Peyer's patch (tissue), 4 donors: ENCODE measurements around the gene SGTA.

Experiments used
- POLR2A ChIP-seq, 2 donors: fragments of 450-650 bp; IDR thresholded peaks; one replicate each; pipeline ENCODE4 v1.5.1; 2017; ENCODE audit warnings: antibody characterized with exemption in 2 of 2, mild to moderate bottlenecking in 2 of 2, moderate library complexity in 2 of 2
- TF ChIP-seq, protein P1 (sequence below), 6 experiments: fragments of 450-650 bp in 4 of 6; fragments of 200-600 bp in 2 of 6; sonication (generic) in 1 of 6; IDR thresholded peaks; one replicate each; pipeline ENCODE4 v1.5.1; 2017 to 2019; ENCODE audit warnings: antibody characterized with exemption in 6 of 6, mild to moderate bottlenecking in 3 of 6, moderate library complexity in 1 of 6

GRCh38 chr19:2755448-2755705, 27.7 kb downstream of the SGTA start:
- TF ChIP-seq, protein P1, sequence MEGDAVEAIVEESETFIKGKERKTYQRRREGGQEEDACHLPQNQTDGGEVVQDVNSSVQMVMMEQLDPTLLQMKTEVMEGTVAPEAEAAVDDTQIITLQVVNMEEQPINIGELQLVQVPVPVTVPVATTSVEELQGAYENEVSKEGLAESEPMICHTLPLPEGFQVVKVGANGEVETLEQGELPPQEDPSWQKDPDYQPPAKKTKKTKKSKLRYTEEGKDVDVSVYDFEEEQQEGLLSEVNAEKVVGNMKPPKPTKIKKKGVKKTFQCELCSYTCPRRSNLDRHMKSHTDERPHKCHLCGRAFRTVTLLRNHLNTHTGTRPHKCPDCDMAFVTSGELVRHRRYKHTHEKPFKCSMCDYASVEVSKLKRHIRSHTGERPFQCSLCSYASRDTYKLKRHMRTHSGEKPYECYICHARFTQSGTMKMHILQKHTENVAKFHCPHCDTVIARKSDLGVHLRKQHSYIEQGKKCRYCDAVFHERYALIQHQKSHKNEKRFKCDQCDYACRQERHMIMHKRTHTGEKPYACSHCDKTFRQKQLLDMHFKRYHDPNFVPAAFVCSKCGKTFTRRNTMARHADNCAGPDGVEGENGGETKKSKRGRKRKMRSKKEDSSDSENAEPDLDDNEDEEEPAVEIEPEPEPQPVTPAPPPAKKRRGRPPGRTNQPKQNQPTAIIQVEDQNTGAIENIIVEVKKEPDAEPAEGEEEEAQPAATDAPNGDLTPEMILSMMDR (IDR thresholded peaks at IDR 0.05): no peak
- no peak for TF ChIP-seq POLR2A (IDR thresholded peaks at IDR 0.05)
